Activated T-cell treated with anti-CD3 and anti-CD28 coated beads, Interleukin-2, amount 50 U/mL, for 72 hours (primary cell): Measurements from ENCODE around the gene ARL15. TPM values are rescaled to one million over a fixed set of nuclear protein-coding genes. Genes with fewer than 3 reads are reported as not detected.

Source experiments
- ATAC-seq, 2 donors: fragments of 150-1000 bp; cut with Tn5 transposase; replicated peaks in 1 of 2; 2 replicates each; pipeline ENCODE4 v1.10.0; 2021; ENCODE audit warnings: moderate library complexity in 2 of 2, mild to moderate bottlenecking in 1 of 2
- DNase-seq, 2 donors: peaks; one replicate each; pipeline ENCODE4 v3.0.0; 2021 to 2022; ENCODE audit warnings: mixed read lengths in 1 of 2
- H3K27ac Mint-ChIP-seq: one replicate; pipeline ENCODE4 v1.8.0; 2022; ENCODE audit warnings: mild to moderate bottlenecking, moderate library complexity, mixed read lengths
- H3K27me3 Mint-ChIP-seq: one replicate; pipeline ENCODE4 v1.8.0; 2022; ENCODE audit warnings: low read depth, mixed read lengths
- H3K36me3 Mint-ChIP-seq, 2 donors: one replicate each; pipeline ENCODE4 v1.8.0; 2022; ENCODE audit warnings: mixed read lengths in 2 of 2, mild to moderate bottlenecking in 1 of 2; ENCODE audit not compliant: insufficient read depth in 2 of 2
- H3K4me1 Mint-ChIP-seq: one replicate; pipeline ENCODE4 v1.8.0; 2022; ENCODE audit warnings: low read depth, mixed read lengths
- H3K4me3 Mint-ChIP-seq, 2 donors: one replicate each; pipeline ENCODE4 v1.8.0; 2022; ENCODE audit warnings: mild to moderate bottlenecking in 2 of 2, mixed read lengths in 2 of 2, moderate library complexity in 2 of 2
- H3K9me3 Mint-ChIP-seq, 2 donors: one replicate each; pipeline ENCODE4 v1.8.0; 2022; ENCODE audit warnings: mixed read lengths in 2 of 2
- total RNA-seq, 2 donors: library from RNA; stranded (reverse); gene quantifications; one replicate each; pipeline ENCODE4 v1.2.3, GENCODE V29; 2022

ARL15 gene
- total RNA-seq, 2 donors from 2014 or later: 7.8 to 8.3 TPM

DNA sequence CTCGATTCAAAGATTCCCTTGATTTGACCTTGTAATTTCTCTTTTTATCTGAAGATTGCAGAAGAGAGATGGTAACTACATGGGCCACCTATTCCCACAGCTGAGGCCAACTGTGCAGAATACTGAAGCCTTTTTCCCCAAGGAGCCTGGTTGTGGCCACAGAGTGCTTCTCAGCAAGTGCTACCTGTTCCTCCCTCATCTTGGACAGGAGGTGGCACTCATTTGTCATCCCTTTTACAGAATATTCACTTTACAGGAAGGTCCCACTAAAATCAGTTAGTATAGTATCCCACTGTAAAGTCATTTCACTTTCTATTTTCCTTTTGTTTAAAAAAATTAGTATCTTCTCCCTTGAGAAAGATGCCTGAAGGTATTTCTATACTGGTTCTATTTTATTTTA lies 346.4 kb downstream of the ARL15 start:
- Mint-ChIP-seq H3K9me3 (peaks cover 3 to 4% of the 10 kb centered on the region in 2 donors), H3K4me1 (no peaks in the 10 kb centered on the region), H3K27me3 (no peaks in the 10 kb centered on the region), H3K4me3 (no peak overlapping the region), H3K36me3 (no peaks in the 10 kb centered on the region), H3K27ac (no peak overlapping the region)
- ATAC-seq: no peak
- DNase-seq: no peak

DNA sequence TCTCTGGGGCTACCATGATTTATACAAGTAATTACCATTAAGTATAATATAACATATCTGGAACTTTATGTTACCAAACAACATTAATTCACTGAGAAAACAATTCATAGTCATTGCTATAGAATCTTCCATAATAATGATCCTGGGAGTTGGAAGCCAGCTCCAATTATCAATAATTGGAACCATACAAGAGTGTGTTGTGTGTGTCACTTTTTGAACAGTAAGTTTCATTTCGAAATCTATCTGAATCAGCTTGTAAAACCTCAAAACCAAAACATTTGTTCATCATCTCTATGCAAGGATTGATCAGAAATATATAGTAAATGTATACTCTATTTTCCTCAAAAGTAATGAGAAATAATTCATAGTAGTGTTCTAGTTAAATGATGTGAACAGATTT lies 348.1 kb downstream of the ARL15 start:
- no peaks in the 10 kb centered on the region for H3K4me1 Mint-ChIP-seq

DNA sequence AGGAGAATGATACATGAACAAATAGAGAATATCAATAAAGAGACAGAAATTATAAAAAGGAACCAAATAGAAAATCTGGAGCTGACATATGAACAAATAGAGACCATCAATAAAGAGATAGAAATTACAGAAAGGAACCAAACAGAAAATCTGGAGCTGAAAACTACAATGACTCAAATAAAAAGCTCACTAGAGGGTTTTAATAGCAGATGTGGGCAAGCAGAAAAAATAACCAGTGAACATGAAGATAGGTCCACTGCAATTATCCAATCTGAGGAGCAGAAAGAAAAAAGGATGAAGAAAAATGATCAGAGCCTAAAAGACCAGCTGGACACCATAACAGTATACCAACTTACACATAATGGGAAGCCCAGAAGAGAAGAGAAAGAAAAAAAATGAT lies 353.7 kb downstream of the ARL15 start:
- ATAC-seq (no peak), DNase-seq (no peak)
- H3K36me3 Mint-ChIP-seq: peaks cover 7 to 9% of the 10 kb centered on the region in 2 donors
- no peak overlapping the region for H3K4me3 Mint-ChIP-seq
- peaks cover 12% of the 10 kb centered on the region in 2 donors for H3K9me3 Mint-ChIP-seq
- no peaks in the 10 kb centered on the region for H3K4me1 Mint-ChIP-seq
- no peaks in the 10 kb centered on the region for H3K27me3 Mint-ChIP-seq
- H3K27ac Mint-ChIP-seq: no peak overlapping the region

More for the DNA sequence above, 348.1 kb downstream of the ARL15 start:
- peaks cover 5 to 7% of the 10 kb centered on the region in 2 donors for H3K9me3 Mint-ChIP-seq
- H3K36me3 Mint-ChIP-seq: peaks cover 2% of the 10 kb centered on the region in 2 donors
- no peak for DNase-seq
- H3K27me3 Mint-ChIP-seq: no peaks in the 10 kb centered on the region
- H3K4me3 Mint-ChIP-seq: no peak overlapping the region
- no peak for ATAC-seq
- no peak overlapping the region for H3K27ac Mint-ChIP-seq

DNA sequence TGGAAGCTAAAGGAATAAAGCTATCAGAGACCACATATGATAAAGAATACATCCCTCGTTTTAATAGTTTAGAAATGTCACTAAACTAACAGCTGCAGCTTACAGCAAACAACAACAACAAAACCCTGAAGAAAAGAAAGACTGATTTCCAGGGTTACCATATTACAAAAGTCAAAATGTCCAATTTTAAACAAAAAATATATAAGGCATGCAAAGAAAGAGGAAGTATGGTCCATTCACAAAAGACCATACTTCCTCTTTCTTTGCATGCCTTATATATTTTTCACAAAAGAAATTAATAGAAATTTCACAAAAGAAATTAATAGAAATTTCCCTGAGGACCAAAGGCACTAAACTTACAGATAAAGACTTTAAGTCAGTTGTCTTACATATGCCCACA lies 354.2 kb downstream of the ARL15 start:
- Mint-ChIP-seq H3K9me3 (peaks cover 12% of the 10 kb centered on the region in 2 donors), H3K4me3 (no peak overlapping the region), H3K27me3 (no peaks in the 10 kb centered on the region), H3K27ac (no peak overlapping the region), H3K4me1 (no peaks in the 10 kb centered on the region), H3K36me3 (peaks cover 7 to 9% of the 10 kb centered on the region in 2 donors)
- ATAC-seq (no peak), DNase-seq (no peak)

DNA sequence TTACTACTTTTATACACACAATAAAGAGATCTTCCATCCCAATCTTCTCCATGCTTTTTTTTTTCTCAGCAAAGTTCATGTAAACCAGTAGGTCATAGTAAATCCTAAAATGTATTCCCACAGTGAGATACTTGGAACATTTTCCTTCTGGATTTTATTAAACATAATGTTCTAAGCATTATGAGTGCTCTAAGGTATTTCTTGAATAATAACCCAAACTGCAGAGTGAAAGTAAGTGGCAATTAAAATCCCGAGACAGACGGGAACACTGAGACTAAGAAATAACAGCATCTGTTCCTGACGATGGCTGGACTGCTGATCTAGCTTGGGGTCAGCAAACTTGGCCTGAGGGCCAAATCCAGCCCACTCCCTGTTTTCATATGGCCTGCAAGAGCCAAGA lies 359.8 kb downstream of the ARL15 start:
- H3K4me3 Mint-ChIP-seq: no peak overlapping the region
- ATAC-seq: no peak
- H3K4me1 Mint-ChIP-seq: no peaks in the 10 kb centered on the region
- no peak for DNase-seq
- peaks cover 0 to 1% of the 10 kb centered on the region in 2 donors for H3K9me3 Mint-ChIP-seq
- no peak overlapping the region for H3K27ac Mint-ChIP-seq
- H3K36me3 Mint-ChIP-seq: no peaks in the 10 kb centered on the region
- no peaks in the 10 kb centered on the region for H3K27me3 Mint-ChIP-seq

DNA sequence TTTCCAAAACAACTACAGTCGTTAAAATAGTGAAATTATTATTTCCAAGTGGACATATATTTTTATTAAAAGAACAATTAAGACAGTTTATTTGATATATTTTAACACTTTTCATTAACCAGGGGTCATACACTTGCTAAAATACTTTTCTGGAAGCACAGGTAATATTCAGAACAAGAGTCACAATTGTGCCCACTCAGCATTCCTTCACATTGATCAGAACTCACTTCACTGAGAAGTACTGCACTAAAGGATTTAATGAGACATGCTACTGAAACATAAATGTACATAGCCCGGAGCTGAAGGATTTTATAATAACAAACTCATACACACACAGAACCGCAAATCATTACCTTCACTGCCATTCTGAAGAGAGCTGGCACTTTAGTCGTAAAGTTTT lies 361.8 kb downstream of the ARL15 start:
- H3K4me1 Mint-ChIP-seq: no peaks in the 10 kb centered on the region
- no peaks in the 10 kb centered on the region for H3K36me3 Mint-ChIP-seq
- H3K27ac Mint-ChIP-seq: no peak overlapping the region
- H3K27me3 Mint-ChIP-seq: no peaks in the 10 kb centered on the region
- no peak overlapping the region for H3K4me3 Mint-ChIP-seq
- no peak for DNase-seq
- H3K9me3 Mint-ChIP-seq: peaks cover 0 to 1% of the 10 kb centered on the region in 2 donors
- no peak for ATAC-seq

DNA sequence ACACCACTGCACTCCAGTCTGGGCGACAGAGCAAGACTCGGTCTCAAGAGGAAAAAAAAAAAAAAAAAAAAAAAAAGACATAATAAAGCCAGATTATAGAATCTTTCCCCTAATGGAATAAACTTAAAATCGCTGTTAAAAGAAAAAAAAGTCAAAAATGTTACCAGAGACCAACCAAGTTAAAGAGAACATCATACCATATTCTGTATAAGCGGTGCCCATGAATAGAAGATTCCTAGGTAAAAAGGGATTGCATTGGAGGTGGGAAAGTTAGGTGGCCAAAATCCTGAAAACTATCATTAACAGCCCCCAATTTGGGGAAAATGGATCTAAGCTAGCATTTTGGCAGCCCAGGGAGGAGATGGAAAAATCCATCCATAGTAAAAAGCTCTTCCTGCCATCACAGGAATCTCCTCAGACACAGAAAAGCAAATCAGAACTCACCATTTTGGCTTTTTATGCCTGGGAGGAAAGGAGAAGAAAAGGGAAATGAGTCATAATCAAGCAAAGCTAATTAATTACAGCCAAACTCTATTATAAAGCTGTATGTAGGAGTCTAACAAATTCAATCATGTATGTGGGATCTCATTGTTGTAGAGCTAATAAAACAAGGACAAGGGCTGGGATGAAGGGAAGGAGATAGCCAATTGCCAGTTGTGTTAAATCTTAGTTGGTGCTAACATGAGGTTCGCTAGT lies 363.8 kb downstream of the ARL15 start:
- Mint-ChIP-seq H3K9me3 (peaks cover 0 to 1% of the 10 kb centered on the region in 2 donors), H3K4me3 (no peak overlapping the region)

DNA sequence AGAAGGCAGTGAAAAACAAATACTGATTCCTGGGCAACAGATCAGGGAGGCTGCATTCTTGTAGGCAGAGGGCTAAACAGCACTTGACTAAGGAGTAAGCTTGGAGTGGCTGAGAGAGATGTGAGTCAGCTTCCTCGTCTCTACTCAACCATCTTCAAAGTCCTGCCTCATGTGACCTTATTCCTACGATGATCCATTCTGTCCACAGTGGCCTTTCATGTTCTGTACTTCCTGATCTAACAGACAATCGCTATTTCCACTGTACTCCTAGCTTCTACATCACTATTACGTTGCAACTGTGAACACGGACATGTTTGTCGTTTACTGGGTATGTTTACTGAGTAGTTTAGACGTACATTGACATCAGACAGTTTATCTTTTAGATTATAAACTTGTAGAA lies 365.4 kb downstream of the ARL15 start:
- no peak for ATAC-seq
- H3K4me3 Mint-ChIP-seq: no peak overlapping the region
- no peak for DNase-seq
- peaks cover 0 to 3% of the 10 kb centered on the region in 2 donors for H3K36me3 Mint-ChIP-seq
- no peak overlapping the region for H3K27ac Mint-ChIP-seq
- peaks cover 0 to 1% of the 10 kb centered on the region in 2 donors for H3K9me3 Mint-ChIP-seq
- no peaks in the 10 kb centered on the region for H3K4me1 Mint-ChIP-seq
- H3K27me3 Mint-ChIP-seq: no peaks in the 10 kb centered on the region

More for the DNA sequence above, 363.8 kb downstream of the ARL15 start:
- H3K27me3 Mint-ChIP-seq: no peaks in the 10 kb centered on the region
- peaks cover 0 to 3% of the 10 kb centered on the region in 2 donors for H3K36me3 Mint-ChIP-seq
- H3K4me1 Mint-ChIP-seq: no peaks in the 10 kb centered on the region
- DNase-seq: no peak
- no peak overlapping the region for H3K27ac Mint-ChIP-seq
- ATAC-seq: no peak

DNA sequence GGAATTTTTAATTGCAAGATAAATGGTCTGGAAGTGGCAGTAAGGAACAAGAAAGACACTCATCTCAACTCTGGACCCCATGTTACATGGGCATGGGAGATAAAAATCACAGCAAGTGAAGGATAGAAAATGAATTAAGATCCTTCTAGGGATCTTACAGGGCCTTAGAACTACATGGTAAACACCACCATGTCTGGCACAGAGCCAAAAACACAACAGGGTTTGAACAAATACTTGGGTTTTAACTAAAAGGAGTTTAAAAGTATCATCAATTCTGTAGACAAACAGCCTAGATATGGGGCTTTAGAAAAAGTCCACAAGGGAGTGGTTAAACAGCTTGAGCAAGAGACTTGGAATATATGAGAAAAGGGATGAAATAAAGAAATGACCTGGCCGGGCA lies 366.4 kb downstream of the ARL15 start:
- no peak overlapping the region for H3K4me3 Mint-ChIP-seq
- no peaks in the 10 kb centered on the region for H3K4me1 Mint-ChIP-seq
- H3K27me3 Mint-ChIP-seq: no peaks in the 10 kb centered on the region
- H3K9me3 Mint-ChIP-seq: peaks cover 0 to 1% of the 10 kb centered on the region in 2 donors
- no peak overlapping the region for H3K27ac Mint-ChIP-seq
- peaks cover 0 to 3% of the 10 kb centered on the region in 2 donors for H3K36me3 Mint-ChIP-seq
- ATAC-seq: no peak
- no peak for DNase-seq

DNA sequence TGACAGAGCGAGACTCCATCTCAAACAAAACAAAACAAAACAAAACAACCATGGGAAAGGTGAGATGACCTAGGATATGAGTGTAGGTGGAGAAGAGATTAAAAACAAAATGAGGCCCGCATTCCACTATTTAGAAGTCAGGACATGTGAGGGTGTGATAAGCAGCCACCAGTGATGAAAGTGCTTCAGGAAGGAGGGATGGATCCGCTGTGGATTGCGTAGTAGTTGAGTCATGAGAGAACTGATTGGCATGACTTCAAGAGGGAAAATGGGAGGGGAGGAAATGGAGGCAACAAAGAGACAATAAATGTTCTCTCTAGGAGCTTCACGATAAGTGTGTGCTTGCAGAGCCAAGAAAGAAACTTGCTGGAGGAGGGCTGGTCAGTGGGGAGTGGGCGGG lies 367.6 kb downstream of the ARL15 start:
- no peak overlapping the region for H3K27ac Mint-ChIP-seq
- no peaks in the 10 kb centered on the region for H3K27me3 Mint-ChIP-seq
- H3K4me1 Mint-ChIP-seq: no peaks in the 10 kb centered on the region
- H3K4me3 Mint-ChIP-seq: no peak overlapping the region
- ATAC-seq (no peak), DNase-seq (no peak)
- H3K36me3 Mint-ChIP-seq: peaks cover 0 to 3% of the 10 kb centered on the region in 2 donors
- H3K9me3 Mint-ChIP-seq: peaks cover 0 to 2% of the 10 kb centered on the region in 2 donors

DNA sequence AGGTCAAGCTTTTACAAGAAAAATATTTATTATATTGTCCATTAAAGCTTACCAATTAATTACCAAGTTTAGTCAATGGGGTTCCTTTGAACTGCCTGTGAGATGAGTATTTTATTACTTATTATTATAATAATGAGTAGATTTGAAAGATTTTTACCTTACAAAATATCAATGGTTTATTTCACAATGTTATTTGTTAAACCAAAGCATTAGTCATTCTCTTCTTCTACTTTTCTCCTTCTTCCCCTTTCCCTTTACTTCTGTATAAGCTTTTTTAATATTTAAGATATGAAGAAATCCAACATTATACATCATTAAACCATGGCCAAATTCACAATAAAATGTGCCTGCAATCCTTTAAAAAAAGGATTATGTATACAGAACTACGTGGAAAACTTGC lies 369.5 kb downstream of the ARL15 start:
- Mint-ChIP-seq H3K27ac (no peak overlapping the region), H3K27me3 (no peaks in the 10 kb centered on the region), H3K9me3 (peaks cover 0 to 1% of the 10 kb centered on the region in 2 donors), H3K4me1 (no peaks in the 10 kb centered on the region), H3K36me3 (peaks cover 0 to 3% of the 10 kb centered on the region in 2 donors), H3K4me3 (no peak overlapping the region)
- DNase-seq: no peak
- ATAC-seq: no peak

DNA sequence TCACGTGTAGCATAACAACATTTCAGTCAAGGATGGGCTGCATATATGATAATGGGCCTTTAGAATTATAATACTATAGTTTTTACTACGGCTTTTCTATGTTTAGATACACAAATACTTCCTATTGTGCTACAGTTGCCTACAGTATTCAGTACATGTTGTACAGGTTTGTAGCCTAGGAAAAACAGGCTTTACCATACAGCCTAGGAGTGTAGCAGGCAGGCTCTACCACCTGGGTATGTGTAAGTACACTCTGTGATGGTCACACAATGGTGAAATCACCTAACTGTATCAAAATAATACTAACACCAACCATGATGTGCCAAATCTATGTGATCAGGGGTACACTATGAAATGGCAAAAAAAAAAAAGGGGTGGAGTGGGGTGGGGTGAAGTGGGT lies 372.9 kb downstream of the ARL15 start:
- Mint-ChIP-seq H3K4me3 (no peak overlapping the region), H3K4me1 (no peaks in the 10 kb centered on the region), H3K36me3 (peaks cover 0 to under 1% of the 10 kb centered on the region in 2 donors), H3K27ac (no peak overlapping the region), H3K27me3 (no peaks in the 10 kb centered on the region), H3K9me3 (peaks cover 0 to 1% of the 10 kb centered on the region in 2 donors)
- ATAC-seq (no peak), DNase-seq (no peak)

DNA sequence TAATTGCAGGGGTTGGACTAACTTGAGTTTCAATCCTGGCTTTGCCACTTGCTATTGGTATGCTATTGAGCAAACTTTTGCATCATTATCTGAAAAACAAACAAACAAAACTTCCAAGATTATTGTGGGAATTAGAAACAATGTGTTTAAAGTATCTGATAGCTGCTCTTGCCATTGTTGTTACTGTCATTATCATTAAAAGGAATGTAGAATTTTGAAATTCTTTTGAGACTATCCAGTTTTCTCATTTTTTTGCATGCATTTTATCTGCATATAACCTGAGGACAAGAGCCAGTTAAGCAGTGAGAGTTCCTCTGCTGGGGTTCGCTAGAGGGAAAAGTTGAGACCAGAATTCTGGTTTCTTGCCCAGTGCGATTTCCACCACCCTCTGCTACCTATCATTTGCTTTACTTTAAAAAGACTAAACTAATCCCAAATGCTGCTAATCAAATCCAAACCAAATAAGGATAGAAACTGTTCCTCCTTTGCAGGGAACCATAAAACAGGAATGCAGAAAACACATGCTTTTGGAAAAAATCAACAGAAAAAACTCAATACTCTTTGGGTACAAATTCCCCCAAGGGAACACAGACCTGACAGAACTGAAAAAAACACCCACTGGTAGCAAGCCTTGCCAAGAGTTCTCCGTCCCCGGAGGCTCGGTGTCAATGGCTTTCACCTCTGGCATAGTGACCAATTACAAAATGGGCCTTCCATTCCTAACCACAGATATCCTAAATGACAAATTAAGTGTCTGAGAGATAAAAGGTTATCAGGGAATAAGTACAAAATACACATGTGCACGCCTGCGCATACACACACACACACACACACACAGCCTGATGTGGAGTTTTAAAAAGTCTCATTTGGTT lies 373.7 kb downstream of the ARL15 start:
- Mint-ChIP-seq H3K4me3 (no peak overlapping the region), H3K9me3 (peaks cover 0 to 1% of the 10 kb centered on the region in 2 donors), H3K27me3 (no peaks in the 10 kb centered on the region), H3K4me1 (no peaks in the 10 kb centered on the region), H3K27ac (no peak overlapping the region), H3K36me3 (no peaks in the 10 kb centered on the region)
- ATAC-seq (no peak), DNase-seq (no peak)
